HepG2 (cell line): Measurements from ENCODE around the gene AP1AR. TPM values are rescaled to one million over a fixed set of nuclear protein-coding genes. Genes with fewer than 3 reads are reported as not detected.

Experiments
- ATAC-seq: fragments of 200-7000 bp; cut with Tn5 transposase; 3 replicates; pipeline ENCODE4 v1.9.1; 2020; ENCODE audit warnings: mild to moderate bottlenecking, moderate library complexity
- BruUV-seq: library from RNA; stranded (reverse); fragments of 400-500 nt; replicated peaks from 2 replicates; lab custom pipeline; 2021; lab: Mats Ljungman, UMichigan
- CTCF ChIA-PET: fragments of 300-600 bp; formaldehyde crosslinking; extraction: SDS; loops from one replicate; lab custom pipeline; 2021; ENCODE audit warnings: low total read pairs, inconsistent platforms, low intra/inter-chr PET ratio; lab: Yijun Ruan, JAX
- POLR2A ChIA-PET: fragments of 350-600 bp; sonication (Branson Sonifier 250); formaldehyde crosslinking; loops from one replicate; lab custom pipeline; 2020; ENCODE audit warnings: antibody characterized with exemption, inconsistent platforms; lab: Yijun Ruan, JAX
- DNase-seq: peaks from one replicate; pipeline ENCODE4 v3.0.0-alpha.2; 2015; ENCODE audit warnings: low spot score
- FAIRE-seq: peaks from 3 replicates; lab custom pipeline; 2011; peaks lifted over from hg19 to GRCh38; lab: Jason Lieb, UNC
- H2AFZ ChIP-seq: one replicate; pipeline ENCODE4 v1.6.1; 2011; ENCODE audit warnings: low read length, inconsistent platforms
- H3K27ac ChIP-seq: fragments of 300-600 bp; 3 replicates; pipeline ENCODE4 v1.8.0; 2011; ENCODE audit warnings: mixed run types, mild to moderate bottlenecking, mixed read lengths, low read length, inconsistent platforms; ENCODE audit not compliant: insufficient read depth; ENCODE audit errors: extremely low read length
- H3K27me3 ChIP-seq, 2 experiments: fragments of 200-600 bp in 1 of 2; 2 replicates in 1 of 2; 3 replicates in 1 of 2; pipeline versions ENCODE4 v1.6.0 to v1.8.0; 2011; ENCODE audit warnings: low read length in 2 of 2, mild to moderate bottlenecking in 2 of 2, moderate library complexity in 2 of 2, inconsistent platforms in 1 of 2; ENCODE audit not compliant: insufficient read depth in 2 of 2, control insufficient read depth in 1 of 2
- H3K36me3 ChIP-seq, 2 experiments: fragments of 200-600 bp in 1 of 2; replicated peaks in 1 of 2; 2 replicates in 1 of 2; 3 replicates in 1 of 2; pipeline versions ENCODE4 v1.5.1 to v1.8.0; 2011; ENCODE audit warnings: low read length in 2 of 2, inconsistent platforms in 1 of 2; ENCODE audit not compliant: insufficient read depth in 2 of 2, control insufficient read depth in 1 of 2
- H3K4me1 ChIP-seq: 2 replicates; pipeline ENCODE4 v1.5.1; 2012; ENCODE audit warnings: low read length, inconsistent platforms; ENCODE audit not compliant: insufficient read depth
- H3K4me2 ChIP-seq: 2 replicates; pipeline ENCODE4 v1.6.0; 2011; ENCODE audit warnings: low read depth, low read length, inconsistent platforms
- H3K4me3 ChIP-seq, 3 experiments: fragments of 200-600 bp in 1 of 3; sonication (generic), shearing (Covaris generic) in 1 of 3; replicated peaks in 1 of 3; 2 replicates each; pipeline ENCODE4 v1.5.1; 2011 to 2016; ENCODE audit warnings: low read length in 3 of 3, inconsistent platforms in 2 of 3, low read depth in 2 of 3, mild to moderate bottlenecking in 2 of 3, control low read depth in 1 of 3, mixed read lengths in 1 of 3; ENCODE audit not compliant: insufficient read depth in 1 of 3
- H3K79me2 ChIP-seq: one replicate; pipeline ENCODE4 v1.6.1; 2011; ENCODE audit warnings: low read length, inconsistent platforms; ENCODE audit not compliant: insufficient read depth
- H3K9ac ChIP-seq: 2 replicates; pipeline ENCODE4 v1.6.0; 2011; ENCODE audit warnings: mild to moderate bottlenecking, low read depth, low read length, inconsistent platforms; ENCODE audit not compliant: insufficient read depth
- H3K9me3 ChIP-seq: 2 replicates; pipeline ENCODE4 v1.5.1; 2012; ENCODE audit warnings: mild to moderate bottlenecking, low read length
- H4K20me1 ChIP-seq: 2 replicates; pipeline ENCODE4 v1.6.0; 2011; ENCODE audit warnings: inconsistent platforms, mild to moderate bottlenecking, low read length, moderate library complexity; ENCODE audit not compliant: insufficient read depth
- MBNL3 ChIP-seq: fragments of 250-450 bp; sonication (Bioruptor Pico); conservative IDR thresholded peaks from 2 replicates; pipeline ENCODE4 v1.8.0; 2022; ENCODE audit warnings: mild to moderate bottlenecking, inconsistent platforms
- SIN3B ChIP-seq: fragments of 150-350 bp; IDR thresholded peaks from 2 replicates; pipeline ENCODE4 v1.6.1; 2014; ENCODE audit warnings: low read length
- SOX13 ChIP-seq, 3 experiments: fragments of 450-650 bp in 1 of 3; sonication (generic) in 1 of 3; formaldehyde crosslinking in 1 of 3; IDR thresholded peaks in 2 of 3; conservative IDR thresholded peaks in 1 of 3; 2 replicates each; pipeline versions ENCODE4 v1.5.0 to v1.6.1; 2016 to 2020; ENCODE audit warnings: antibody characterized with exemption in 1 of 3, mild to moderate bottlenecking in 1 of 3, missing compliant biosample characterization in 1 of 3, missing genetic modification reagents in 1 of 3, moderate library complexity in 1 of 3
- THYN1 ChIP-seq: sonication (generic); formaldehyde crosslinking; IDR thresholded peaks from 2 replicates; pipeline ENCODE4 v1.8.1; 2023; ENCODE audit warnings: low read depth, mild to moderate bottlenecking, moderate library complexity, missing genetic modification reagents, borderline replicate concordance
- ZIK1 ChIP-seq: sonication (generic); formaldehyde crosslinking; IDR thresholded peaks from 2 replicates; pipeline ENCODE4 v1.5.0; 2020; ENCODE audit warnings: mild to moderate bottlenecking, low read depth, missing genetic modification reagents, borderline replicate concordance
- ZNF3 ChIP-seq: IDR thresholded peaks from 2 replicates; pipeline ENCODE4 v1.7.0; 2017; ENCODE audit warnings: inconsistent platforms
- ZNF883 ChIP-seq: sonication (generic); formaldehyde crosslinking; IDR thresholded peaks from 2 replicates; pipeline ENCODE4 v1.5.1; 2020; ENCODE audit warnings: mild to moderate bottlenecking, missing genetic modification reagents; ENCODE audit errors: not compliant biosample characterization
- WGBS: methylation state at CpG from one replicate; pipeline ENCODE4 v1.1.6; 2017; ENCODE audit warnings: low lambda C conversion rate; 5-methylcytosine and 5-hydroxymethylcytosine counted together
- in situ Hi-C: cut with HindIII; loops from 2 replicates; pipeline ENCODE4 v1.10.0; 2017; ENCODE audit warnings: low pct_unique_long_range_greater_than_20kb; ENCODE audit not compliant: extremely low pct_ligation_motif_present
- intact Hi-C: fragments of 100-400 bp; cut with micrococcal nuclease; formaldehyde crosslinking; loops from one replicate; pipeline ENCODE4 v1.10.0; 2022; ENCODE audit not compliant: unreplicated experiment
- polyA plus RNA-seq, 8 experiments: library from polyadenylated mRNA; depleted of rRNA in 3 of 8; stranded (reverse) in 7 of 8; unstranded in 1 of 8; fragments of >200 nt; fragmentation: Illumina TruSeq in 4 of 8; extraction: Trizol in 4 of 8; gene quantifications; 2 replicates each; pipeline versions ENCODE4 v1.2.1 to v1.2.3, GENCODE V29; 2011 to 2016; ENCODE audit warnings: low read depth in 4 of 8, missing spikeins in 1 of 8, mixed read lengths in 1 of 8; ENCODE audit not compliant: insufficient read depth in 1 of 8
- total RNA-seq, 5 experiments: library from RNA; depleted of rRNA; stranded (reverse); fragments of >200 nt; fragmentation: Illumina TruSeq; extraction: Trizol; gene quantifications; 2 replicates each; pipeline ENCODE4 v1.2.3, GENCODE V29; 2016; ENCODE audit warnings: low read depth in 1 of 5
- TF ChIP-seq, protein P1 (sequence below): sonication (generic); formaldehyde crosslinking; IDR thresholded peaks from 2 replicates; pipeline ENCODE4 v1.4.0; 2020; ENCODE audit warnings: missing genetic modification reagents
- TF ChIP-seq, protein P2 (sequence below): sonication (generic); formaldehyde crosslinking; IDR thresholded peaks from 2 replicates; pipeline ENCODE4 v1.4.0; 2020; ENCODE audit warnings: mild to moderate bottlenecking, low read depth, missing genetic modification reagents
- TF ChIP-seq, protein P3 (sequence below), 2 experiments: sonication (generic) in 1 of 2; formaldehyde crosslinking in 1 of 2; IDR thresholded peaks; 2 replicates each; pipeline versions ENCODE4 v1.4.0 to v1.6.1; 2016 to 2020; ENCODE audit warnings: borderline replicate concordance in 1 of 2, low read depth in 1 of 2, mild to moderate bottlenecking in 1 of 2, missing genetic modification reagents in 1 of 2
- TF ChIP-seq, protein P4 (sequence below): IDR thresholded peaks from 2 replicates; pipeline ENCODE4 v1.6.1; 2016; ENCODE audit warnings: low read depth, borderline replicate concordance

Gene AP1AR
- total and polyA plus RNA-seq, 2 of the 13 experiments (the other 11 are each of a cell fraction or from before 2014, with no cell fraction given) = 24.9 to 39.9 TPM

DNA sequence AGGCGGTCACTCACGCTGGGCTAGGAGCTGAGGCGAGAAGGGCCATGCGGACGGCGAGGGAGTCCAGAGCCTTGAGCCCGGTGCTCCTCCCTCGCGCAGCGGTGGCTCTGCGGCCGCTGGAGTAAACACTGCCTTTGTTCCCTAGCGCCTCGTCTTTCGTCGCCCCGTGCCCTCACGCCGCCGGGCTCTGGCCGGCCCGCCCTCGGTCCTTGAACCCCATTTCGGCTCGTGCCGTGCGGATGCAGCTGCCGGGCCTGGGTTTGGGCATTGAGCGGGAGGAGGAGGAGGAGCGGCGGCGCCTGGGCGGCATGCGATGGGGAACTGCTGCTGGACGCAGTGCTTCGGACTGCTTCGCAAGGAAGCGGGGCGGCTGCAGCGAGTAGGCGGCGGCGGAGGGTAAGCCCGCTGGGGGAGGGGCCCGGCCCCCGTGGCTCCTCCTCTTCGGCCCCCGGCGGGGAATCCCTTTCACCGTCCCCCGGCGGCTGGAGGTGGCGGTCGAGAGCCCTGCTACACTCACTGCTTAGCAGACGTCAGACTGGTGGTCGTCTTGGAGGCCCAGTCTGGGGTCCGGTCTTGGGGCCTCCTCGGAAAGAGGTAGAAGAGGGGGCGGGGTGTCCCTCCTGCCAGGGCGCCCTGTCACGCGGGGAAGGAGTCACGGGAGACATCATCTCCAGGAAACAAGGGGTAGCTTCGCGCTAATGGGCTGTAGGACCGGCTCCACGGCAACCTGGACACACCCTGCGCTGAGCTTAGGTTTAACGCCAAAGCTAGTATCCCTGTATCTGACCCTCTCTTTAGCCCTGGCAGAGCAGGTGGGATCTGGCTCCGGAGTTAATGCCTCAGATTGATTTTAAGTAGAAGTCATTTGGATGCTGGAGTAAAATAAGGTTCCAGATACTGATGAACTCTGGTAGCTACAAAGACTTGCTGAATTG, at the start of gene AP1AR (continued):
- TF ChIP-seq ZIK1 (CRISPR knock-in tag) (peak; percentile 29; the same call in 1 of the 2 replicates), SIN3B (no peak), ZNF3 (CRISPR knock-in tag) (no peak), THYN1 (no peak), ZNF883 (CRISPR knock-in tag) (peak; percentile 94), MBNL3 (CRISPR knock-in tag) (no peak)
- TF ChIP-seq, protein P1, sequence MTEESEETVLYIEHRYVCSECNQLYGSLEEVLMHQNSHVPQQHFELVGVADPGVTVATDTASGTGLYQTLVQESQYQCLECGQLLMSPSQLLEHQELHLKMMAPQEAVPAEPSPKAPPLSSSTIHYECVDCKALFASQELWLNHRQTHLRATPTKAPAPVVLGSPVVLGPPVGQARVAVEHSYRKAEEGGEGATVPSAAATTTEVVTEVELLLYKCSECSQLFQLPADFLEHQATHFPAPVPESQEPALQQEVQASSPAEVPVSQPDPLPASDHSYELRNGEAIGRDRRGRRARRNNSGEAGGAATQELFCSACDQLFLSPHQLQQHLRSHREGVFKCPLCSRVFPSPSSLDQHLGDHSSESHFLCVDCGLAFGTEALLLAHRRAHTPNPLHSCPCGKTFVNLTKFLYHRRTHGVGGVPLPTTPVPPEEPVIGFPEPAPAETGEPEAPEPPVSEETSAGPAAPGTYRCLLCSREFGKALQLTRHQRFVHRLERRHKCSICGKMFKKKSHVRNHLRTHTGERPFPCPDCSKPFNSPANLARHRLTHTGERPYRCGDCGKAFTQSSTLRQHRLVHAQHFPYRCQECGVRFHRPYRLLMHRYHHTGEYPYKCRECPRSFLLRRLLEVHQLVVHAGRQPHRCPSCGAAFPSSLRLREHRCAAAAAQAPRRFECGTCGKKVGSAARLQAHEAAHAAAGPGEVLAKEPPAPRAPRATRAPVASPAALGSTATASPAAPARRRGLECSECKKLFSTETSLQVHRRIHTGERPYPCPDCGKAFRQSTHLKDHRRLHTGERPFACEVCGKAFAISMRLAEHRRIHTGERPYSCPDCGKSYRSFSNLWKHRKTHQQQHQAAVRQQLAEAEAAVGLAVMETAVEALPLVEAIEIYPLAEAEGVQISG (CRISPR knock-in tag) = peak; percentile 66
- TF ChIP-seq, protein P2, sequence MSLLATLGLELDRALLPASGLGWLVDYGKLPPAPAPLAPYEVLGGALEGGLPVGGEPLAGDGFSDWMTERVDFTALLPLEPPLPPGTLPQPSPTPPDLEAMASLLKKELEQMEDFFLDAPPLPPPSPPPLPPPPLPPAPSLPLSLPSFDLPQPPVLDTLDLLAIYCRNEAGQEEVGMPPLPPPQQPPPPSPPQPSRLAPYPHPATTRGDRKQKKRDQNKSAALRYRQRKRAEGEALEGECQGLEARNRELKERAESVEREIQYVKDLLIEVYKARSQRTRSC = peak; percentile 65; the same call in 1 of the 2 replicates

DNA sequence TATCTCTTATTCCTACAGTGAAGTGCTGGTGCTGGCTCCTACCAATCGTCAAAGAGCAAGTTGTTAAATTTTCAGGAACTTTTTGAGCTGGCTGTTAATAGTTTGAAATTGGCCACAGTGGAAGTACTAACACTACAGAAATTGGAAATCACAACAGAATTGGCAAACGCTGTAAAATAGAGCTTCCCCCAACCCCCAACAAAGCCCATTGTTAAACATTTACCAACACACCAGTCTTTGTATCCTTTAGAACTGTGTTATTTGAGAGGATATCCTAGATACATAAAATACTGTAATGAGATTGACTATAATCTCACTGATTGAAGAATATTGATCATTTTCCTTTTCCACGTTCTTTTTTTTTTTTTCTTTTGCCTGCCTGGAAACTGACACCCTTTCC, 49.0 kb upstream of the AP1AR start:
- peaks cover 25% of the 10 kb centered on the region for H3K4me1 ChIP-seq
- peak; percentile 52; the same call in 1 of the 3 replicates for ATAC-seq
- BruUV-seq = no TSS peak
- DNase-seq = peak; percentile 7
- CTCF ChIA-PET = no interaction called here
- H3K9ac ChIP-seq = no peak overlapping the region
- WGBS = 30% methylated on average over 3 of the region's 3 CpGs
- no peaks in the 10 kb centered on the region for H3K9me3 ChIP-seq
- H3K4me2 ChIP-seq = no peak overlapping the region; the same call in 1 of the 2 replicates
- no peaks in the 10 kb centered on the region for H3K27me3 ChIP-seq
- POLR2A ChIA-PET = interaction anchor here (1.2 kb wide), 1 partner anchor 21 kb away, joined by 3 read pairs; no protein-coding TSS in a partner anchor
- no peak overlapping the region for H3K27ac ChIP-seq
- no peak for FAIRE-seq
- H3K79me2 ChIP-seq = no peaks in the 10 kb centered on the region
- H3K4me3 ChIP-seq = no peak overlapping the region
- H3K36me3 ChIP-seq = no peaks in the 10 kb centered on the region
- in situ Hi-C loops (no loop called here), intact Hi-C loops (no loop called here)
- no peak overlapping the region for H2AFZ ChIP-seq
- no peaks in the 10 kb centered on the region for H4K20me1 ChIP-seq
- TF ChIP-seq, protein P3, sequence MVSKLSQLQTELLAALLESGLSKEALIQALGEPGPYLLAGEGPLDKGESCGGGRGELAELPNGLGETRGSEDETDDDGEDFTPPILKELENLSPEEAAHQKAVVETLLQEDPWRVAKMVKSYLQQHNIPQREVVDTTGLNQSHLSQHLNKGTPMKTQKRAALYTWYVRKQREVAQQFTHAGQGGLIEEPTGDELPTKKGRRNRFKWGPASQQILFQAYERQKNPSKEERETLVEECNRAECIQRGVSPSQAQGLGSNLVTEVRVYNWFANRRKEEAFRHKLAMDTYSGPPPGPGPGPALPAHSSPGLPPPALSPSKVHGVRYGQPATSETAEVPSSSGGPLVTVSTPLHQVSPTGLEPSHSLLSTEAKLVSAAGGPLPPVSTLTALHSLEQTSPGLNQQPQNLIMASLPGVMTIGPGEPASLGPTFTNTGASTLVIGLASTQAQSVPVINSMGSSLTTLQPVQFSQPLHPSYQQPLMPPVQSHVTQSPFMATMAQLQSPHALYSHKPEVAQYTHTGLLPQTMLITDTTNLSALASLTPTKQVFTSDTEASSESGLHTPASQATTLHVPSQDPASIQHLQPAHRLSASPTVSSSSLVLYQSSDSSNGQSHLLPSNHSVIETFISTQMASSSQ (IDR thresholded peaks at IDR 0.05; ENCODE audit: low read depth) = peak; percentile 55; the same call in 1 of the 2 replicates
- TF ChIP-seq, protein P3 (CRISPR knock-in tag; IDR thresholded peaks at IDR 0.05; ENCODE audit: borderline replicate concordance) = no peak; the same call in 1 of the 2 replicates
- TF ChIP-seq, protein P4, sequence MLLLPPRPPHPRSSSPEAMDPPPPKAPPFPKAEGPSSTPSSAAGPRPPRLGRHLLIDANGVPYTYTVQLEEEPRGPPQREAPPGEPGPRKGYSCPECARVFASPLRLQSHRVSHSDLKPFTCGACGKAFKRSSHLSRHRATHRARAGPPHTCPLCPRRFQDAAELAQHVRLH (CRISPR knock-in tag) = no peak
- TF ChIP-seq SOX13 (IDR thresholded peaks at IDR 0.05) = no peak
- TF ChIP-seq SOX13 (CRISPR knock-in tag; conservative IDR thresholded peaks at IDR 0.05 in 1 of 2, IDR thresholded peaks at IDR 0.05 in 1 of 2) = peak in 1 of 2 experiments; percentile 60; a peak in 2 of 4 replicates
